ENCODE measurements around the gene SLIT3. TPM values are rescaled to one million over a fixed set of nuclear protein-coding genes. Genes with fewer than 3 reads are reported as not detected.

SLIT3 gene
- total RNA-seq, 2 experiments from 2014 or later: not detected

GRCh38 chr5:168941901-168942300 is 359.0 kb downstream of the SLIT3 start:
- H3K27me3 Mint-ChIP-seq: no peaks in the 10 kb centered on the region
- ChIA-PET POLR2A (no interaction called here), CTCF (no interaction called here)
- no peak for DNase-seq
- no peaks in the 10 kb centered on the region for H3K9me3 Mint-ChIP-seq
- no peaks in the 10 kb centered on the region for H3K4me1 Mint-ChIP-seq
- no peaks in the 10 kb centered on the region for H3K36me3 Mint-ChIP-seq (ENCODE audit: low read depth)
- H3K27ac Mint-ChIP-seq: no peak overlapping the region
- no peak overlapping the region for H3K4me3 Mint-ChIP-seq

DNA sequence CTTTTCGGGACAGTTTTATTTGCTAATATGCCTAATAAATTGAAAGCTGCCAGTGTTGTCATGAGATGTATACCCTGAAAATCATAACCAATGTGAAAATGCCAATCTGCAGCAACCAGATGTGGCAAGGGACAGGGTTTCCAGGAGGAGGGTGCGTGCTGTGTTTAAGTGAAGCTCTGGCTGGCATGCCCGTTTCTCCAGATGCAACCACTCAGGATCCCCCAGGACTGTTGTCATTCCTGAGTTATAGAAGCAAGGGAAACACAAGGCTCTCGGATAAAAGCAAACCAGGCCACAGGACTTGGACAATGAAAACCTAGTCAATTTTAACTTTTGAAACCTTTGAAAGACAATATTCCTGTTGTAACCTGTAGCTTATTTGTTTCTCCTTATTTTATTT is 360.2 kb downstream of the SLIT3 start:
- Mint-ChIP-seq H3K36me3 (ENCODE audit: low read depth) (no peaks in the 10 kb centered on the region), H3K27ac (no peak overlapping the region), H3K4me3 (no peak overlapping the region), H3K27me3 (no peaks in the 10 kb centered on the region), H3K4me1 (no peaks in the 10 kb centered on the region), H3K9me3 (no peaks in the 10 kb centered on the region)
- ChIA-PET POLR2A (no interaction called here), CTCF (no interaction called here)
- DNase-seq: no peak

- Mint-ChIP-seq H3K9me3 (no peaks in the 10 kb centered on the region), H3K4me1 (no peaks in the 10 kb centered on the region), H3K27ac (no peak overlapping the region), H3K4me3 (no peak overlapping the region), H3K27me3 (peaks cover 3% of the 10 kb centered on the region), H3K36me3 (ENCODE audit: low read depth) (no peaks in the 10 kb centered on the region)
- ChIA-PET POLR2A (no interaction called here), CTCF (no interaction called here)
- DNase-seq: no peak
Measured at GRCh38 chr5:168939887-168940544, 360.9 kb downstream of the SLIT3 start.

GRCh38 chr5:168939156-168939800 is 361.7 kb downstream of the SLIT3 start:
- H3K27me3 Mint-ChIP-seq: peaks cover 3% of the 10 kb centered on the region
- no peaks in the 10 kb centered on the region for H3K36me3 Mint-ChIP-seq (ENCODE audit: low read depth)
- no peak for DNase-seq
- no peaks in the 10 kb centered on the region for H3K4me1 Mint-ChIP-seq
- ChIA-PET CTCF (no interaction called here), POLR2A (no interaction called here)
- no peak overlapping the region for H3K4me3 Mint-ChIP-seq
- H3K9me3 Mint-ChIP-seq: no peaks in the 10 kb centered on the region
- no peak overlapping the region for H3K27ac Mint-ChIP-seq

DNA sequence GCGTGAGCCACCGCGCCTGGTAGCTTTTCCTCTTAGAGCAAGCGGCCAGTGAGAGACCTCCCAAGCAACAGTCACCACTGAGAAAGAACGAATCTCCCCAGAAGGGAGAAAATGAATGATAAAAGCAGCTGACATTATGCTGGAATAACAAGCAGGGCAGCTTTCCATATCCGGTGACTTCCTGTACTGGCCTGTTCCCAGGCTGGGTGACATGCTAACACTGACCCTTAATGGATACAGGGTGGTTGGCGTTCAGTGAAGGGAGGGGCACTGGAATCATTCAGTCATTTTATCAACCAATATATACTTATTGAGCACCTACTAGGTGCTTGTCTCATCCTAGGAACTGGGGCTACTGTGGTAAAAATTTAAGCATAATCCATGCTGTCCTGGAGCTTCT is 364.4 kb downstream of the SLIT3 start:
- H3K27ac Mint-ChIP-seq: no peak overlapping the region
- POLR2A ChIA-PET: interaction anchor here (1.4 kb wide), 1 partner anchor 11 kb away, joined by 3 read pairs; no protein-coding TSS in a partner anchor
- no peaks in the 10 kb centered on the region for H3K4me1 Mint-ChIP-seq
- peaks cover 3% of the 10 kb centered on the region for H3K27me3 Mint-ChIP-seq
- H3K36me3 Mint-ChIP-seq (ENCODE audit: low read depth): no peaks in the 10 kb centered on the region
- no peaks in the 10 kb centered on the region for H3K9me3 Mint-ChIP-seq
- DNase-seq: no peak
- CTCF ChIA-PET: no interaction called here
- no peak overlapping the region for H3K4me3 Mint-ChIP-seq

GRCh38 chr5:168935183-168935582 is 365.8 kb downstream of the SLIT3 start:
- no peak for DNase-seq
- Mint-ChIP-seq H3K27ac (no peak overlapping the region), H3K9me3 (no peaks in the 10 kb centered on the region), H3K4me3 (no peak overlapping the region), H3K27me3 (peaks cover 3% of the 10 kb centered on the region), H3K36me3 (ENCODE audit: low read depth) (no peaks in the 10 kb centered on the region), H3K4me1 (no peaks in the 10 kb centered on the region)
- CTCF ChIA-PET: no interaction called here
- POLR2A ChIA-PET: no interaction called here

GRCh38 chr5:168934169-168934568 is 366.8 kb downstream of the SLIT3 start:
- no peaks in the 10 kb centered on the region for H3K36me3 Mint-ChIP-seq (ENCODE audit: low read depth)
- CTCF ChIA-PET: no interaction called here
- DNase-seq: no peak
- no peaks in the 10 kb centered on the region for H3K9me3 Mint-ChIP-seq
- no peak overlapping the region for H3K27ac Mint-ChIP-seq
- POLR2A ChIA-PET: no interaction called here
- no peaks in the 10 kb centered on the region for H3K4me1 Mint-ChIP-seq
- peaks cover 3% of the 10 kb centered on the region for H3K27me3 Mint-ChIP-seq
- no peak overlapping the region for H3K4me3 Mint-ChIP-seq

GRCh38 chr5:168932400-168933189 is 368.3 kb downstream of the SLIT3 start:
- no peaks in the 10 kb centered on the region for H3K9me3 Mint-ChIP-seq
- H3K27ac Mint-ChIP-seq: no peak overlapping the region
- no peaks in the 10 kb centered on the region for H3K36me3 Mint-ChIP-seq (ENCODE audit: low read depth)
- no peaks in the 10 kb centered on the region for H3K4me1 Mint-ChIP-seq
- no peak for DNase-seq
- ChIA-PET POLR2A (no interaction called here), CTCF (no interaction called here)
- H3K27me3 Mint-ChIP-seq: peaks cover 3% of the 10 kb centered on the region
- no peak overlapping the region for H3K4me3 Mint-ChIP-seq

DNA sequence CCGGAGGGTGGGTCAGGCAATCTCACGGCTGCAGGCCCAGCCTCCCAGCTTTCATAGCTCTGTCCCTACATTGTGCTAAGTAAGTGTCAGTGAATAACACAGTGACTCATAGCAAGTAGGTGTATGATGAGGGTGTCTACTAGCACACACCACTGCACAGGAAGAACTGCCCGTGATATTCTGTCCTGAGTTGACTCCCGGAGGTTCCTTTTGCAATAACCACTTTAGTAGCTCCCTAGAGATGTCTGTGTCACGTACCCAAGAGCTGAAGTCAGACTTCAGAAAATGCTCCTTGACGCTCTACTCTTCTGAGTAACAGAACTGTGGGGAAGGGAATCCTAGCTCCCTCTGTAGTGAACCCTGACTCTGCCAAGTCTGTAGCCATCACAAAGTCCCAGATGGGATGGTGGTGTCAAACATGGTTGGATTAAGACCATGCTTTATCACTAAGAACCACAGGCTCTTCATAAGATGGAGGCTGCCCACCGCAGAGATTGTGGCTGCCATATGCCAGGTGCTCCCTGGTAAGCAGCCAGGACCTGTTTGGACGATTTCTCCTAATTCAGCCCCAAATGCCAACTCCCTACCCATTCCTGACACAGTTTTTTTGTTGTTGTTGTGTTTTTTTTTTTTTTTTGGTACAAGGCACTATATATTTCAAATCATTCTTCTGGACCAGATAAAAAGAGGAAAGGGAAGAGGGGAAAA is 369.1 kb downstream of the SLIT3 start:
- H3K4me1 Mint-ChIP-seq: no peaks in the 10 kb centered on the region
- H3K4me3 Mint-ChIP-seq: no peak overlapping the region
- H3K27me3 Mint-ChIP-seq: peaks cover 3% of the 10 kb centered on the region
- H3K27ac Mint-ChIP-seq: no peak overlapping the region
- no peak for DNase-seq
- no peaks in the 10 kb centered on the region for H3K9me3 Mint-ChIP-seq
- ChIA-PET CTCF (no interaction called here), POLR2A (no interaction called here)
- H3K36me3 Mint-ChIP-seq (ENCODE audit: low read depth): no peaks in the 10 kb centered on the region

DNA sequence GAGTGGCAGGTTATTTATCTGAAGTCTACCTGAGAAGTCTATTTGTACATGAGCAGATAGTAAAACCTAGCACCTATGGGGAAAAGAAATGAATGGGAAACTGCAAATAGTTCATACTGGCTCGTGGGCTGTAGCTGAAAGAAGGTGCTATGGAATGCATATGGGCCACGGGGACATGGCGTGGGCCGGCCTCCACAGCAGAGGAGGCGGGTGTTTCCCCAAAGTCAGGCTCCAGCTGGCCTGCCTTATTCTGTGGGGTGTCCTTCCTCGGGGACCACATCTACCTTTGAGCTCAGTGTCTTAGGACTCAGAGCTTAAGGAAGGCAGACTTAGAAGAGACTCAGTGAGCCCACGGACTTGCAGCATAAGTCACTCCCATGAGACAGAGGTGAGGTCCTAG is 371.3 kb downstream of the SLIT3 start:
- ChIA-PET CTCF (no interaction called here), POLR2A (no interaction called here)
- H3K9me3 Mint-ChIP-seq: no peaks in the 10 kb centered on the region
- H3K27me3 Mint-ChIP-seq: peaks cover 3% of the 10 kb centered on the region
- no peaks in the 10 kb centered on the region for H3K4me1 Mint-ChIP-seq
- H3K27ac Mint-ChIP-seq: no peak overlapping the region
- no peaks in the 10 kb centered on the region for H3K36me3 Mint-ChIP-seq (ENCODE audit: low read depth)
- no peak overlapping the region for H3K4me3 Mint-ChIP-seq
- DNase-seq: no peak

- H3K4me1 Mint-ChIP-seq: no peaks in the 10 kb centered on the region
- H3K27ac Mint-ChIP-seq: no peak overlapping the region
- H3K36me3 Mint-ChIP-seq (ENCODE audit: low read depth): no peaks in the 10 kb centered on the region
- CTCF ChIA-PET: no interaction called here
- peaks cover 25% of the 10 kb centered on the region for H3K27me3 Mint-ChIP-seq
- H3K4me3 Mint-ChIP-seq: no peak overlapping the region
- no peaks in the 10 kb centered on the region for H3K9me3 Mint-ChIP-seq
- no peak for DNase-seq
- POLR2A ChIA-PET: interaction anchor here (0.9 kb wide), 1 partner anchor 12 kb away, joined by 3 read pairs; no protein-coding TSS in a partner anchor
Measured at GRCh38 chr5:168925160-168925559, 375.8 kb downstream of the SLIT3 start.

DNA sequence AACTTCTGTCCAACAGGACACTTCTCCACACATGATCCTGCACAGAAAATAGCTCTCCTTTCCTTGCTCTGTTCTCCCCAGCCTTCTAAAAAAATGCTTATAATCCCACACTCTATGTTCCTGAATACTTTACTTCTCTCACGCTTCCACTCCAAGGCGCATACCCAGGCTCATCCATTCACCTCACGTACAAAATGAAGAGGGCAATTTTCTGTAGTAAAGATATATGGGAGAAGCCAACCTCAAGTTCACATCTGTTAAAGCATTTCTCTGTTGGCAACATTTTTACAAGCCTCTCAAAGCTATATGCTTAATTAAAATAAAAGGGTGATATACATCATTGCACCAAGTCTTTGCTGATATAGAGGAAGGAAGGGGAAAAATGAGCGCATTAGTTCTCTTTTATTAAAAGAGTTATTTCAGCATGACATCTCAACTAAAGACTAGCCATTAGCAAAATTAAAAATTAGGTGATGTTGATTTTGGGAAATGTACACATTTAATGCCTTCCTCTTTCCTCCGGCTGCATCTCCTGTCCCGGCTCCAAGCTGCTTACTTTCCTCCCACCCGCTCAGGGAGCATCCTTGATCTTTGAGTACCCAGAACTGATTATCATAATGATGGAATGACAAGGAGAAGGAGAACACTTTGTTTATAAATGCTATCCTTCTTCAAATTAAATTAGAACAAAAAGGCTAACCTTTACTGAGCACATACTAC is 379.6 kb downstream of the SLIT3 start:
- no peak overlapping the region for H3K4me3 Mint-ChIP-seq
- CTCF ChIA-PET: no interaction called here
- peaks cover 37% of the 10 kb centered on the region for H3K27me3 Mint-ChIP-seq
- H3K27ac Mint-ChIP-seq: no peak overlapping the region
- POLR2A ChIA-PET: interaction anchor here (0.6 kb wide), 1 partner anchor 67 kb away, joined by 3 read pairs; no protein-coding TSS in a partner anchor
- H3K9me3 Mint-ChIP-seq: no peaks in the 10 kb centered on the region
- H3K36me3 Mint-ChIP-seq (ENCODE audit: low read depth): no peaks in the 10 kb centered on the region
- no peak for DNase-seq
- no peaks in the 10 kb centered on the region for H3K4me1 Mint-ChIP-seq
